ENCODE measurements around the gene CRMP1.

The CRMP1 gene

GRCh38 chr4:5885733-5886132 is 7.2 kb downstream of the CRMP1 start:
- Histone ChIP-seq H3K4me1 (ENCODE audit: control insufficient read depth in 1 of 2, insufficient read depth in 2 of 2, low read length in 2 of 2) (peaks cover 0 to 29% of the 10 kb centered on the region in 2 donors), H3K36me3 (ENCODE audit: control insufficient read depth in 1 of 2, insufficient read depth in 2 of 2, low read length in 2 of 2) (no peaks in the 10 kb centered on the region), H3K4me3 (ENCODE audit: low read depth in 1 of 2, low read length in 2 of 2) (no peak overlapping the region), H3K27me3 (ENCODE audit: low read depth, low read length) (peaks cover 24% of the 10 kb centered on the region), H3K9me3 (ENCODE audit: control insufficient read depth in 1 of 2, low read length in 2 of 2) (no peaks in the 10 kb centered on the region), H3K27ac (ENCODE audit: low read length) (no peak overlapping the region)

- Histone ChIP-seq H3K27ac (ENCODE audit: low read length) (no peak overlapping the region), H3K4me3 (ENCODE audit: low read depth in 1 of 2, low read length in 2 of 2) (no peak overlapping the region), H3K27me3 (ENCODE audit: low read depth, low read length) (peaks cover 14% of the 10 kb centered on the region), H3K36me3 (ENCODE audit: control insufficient read depth in 1 of 2, insufficient read depth in 2 of 2, low read length in 2 of 2) (no peaks in the 10 kb centered on the region), H3K4me1 (ENCODE audit: control insufficient read depth in 1 of 2, insufficient read depth in 2 of 2, low read length in 2 of 2) (peaks cover 0 to 19% of the 10 kb centered on the region in 2 donors), H3K9me3 (ENCODE audit: control insufficient read depth in 1 of 2, low read length in 2 of 2) (no peaks in the 10 kb centered on the region)
These were observed 8.1 kb downstream of the CRMP1 start for GRCh38 chr4:5884796-5885195.

- H3K36me3 ChIP-seq (ENCODE audit: control insufficient read depth in 1 of 2, insufficient read depth in 2 of 2, low read length in 2 of 2) = no peaks in the 10 kb centered on the region
- H3K4me1 ChIP-seq (ENCODE audit: control insufficient read depth in 1 of 2, insufficient read depth in 2 of 2, low read length in 2 of 2) = peaks cover 0 to 15% of the 10 kb centered on the region in 2 donors
- peaks cover 6% of the 10 kb centered on the region for H3K27me3 ChIP-seq (ENCODE audit: low read depth, low read length)
- no peak overlapping the region for H3K27ac ChIP-seq (ENCODE audit: low read length)
- H3K4me3 ChIP-seq (ENCODE audit: low read depth in 1 of 2, low read length in 2 of 2) = no peak overlapping the region
- H3K9me3 ChIP-seq (ENCODE audit: control insufficient read depth in 1 of 2, low read length in 2 of 2) = no peaks in the 10 kb centered on the region
These were observed 9.0 kb downstream of the CRMP1 start for GRCh38 chr4:5883916-5884315.

GRCh38 chr4:5882947-5883346 is 9.9 kb downstream of the CRMP1 start:
- H3K27me3 ChIP-seq (ENCODE audit: low read depth, low read length) = peaks cover 3% of the 10 kb centered on the region
- H3K4me1 ChIP-seq (ENCODE audit: control insufficient read depth in 1 of 2, insufficient read depth in 2 of 2, low read length in 2 of 2) = peaks cover 0 to 8% of the 10 kb centered on the region in 2 donors
- H3K9me3 ChIP-seq (ENCODE audit: control insufficient read depth in 1 of 2, low read length in 2 of 2) = no peaks in the 10 kb centered on the region
- H3K4me3 ChIP-seq (ENCODE audit: low read depth in 1 of 2, low read length in 2 of 2) = no peak overlapping the region
- H3K27ac ChIP-seq (ENCODE audit: low read length) = no peak overlapping the region
- H3K36me3 ChIP-seq (ENCODE audit: control insufficient read depth in 1 of 2, insufficient read depth in 2 of 2, low read length in 2 of 2) = no peaks in the 10 kb centered on the region

GRCh38 chr4:5881340-5881739 is 11.5 kb downstream of the CRMP1 start:
- H3K4me3 ChIP-seq (ENCODE audit: low read depth in 1 of 2, low read length in 2 of 2) = no peak overlapping the region
- H3K36me3 ChIP-seq (ENCODE audit: control insufficient read depth in 1 of 2, insufficient read depth in 2 of 2, low read length in 2 of 2) = no peaks in the 10 kb centered on the region
- H3K4me1 ChIP-seq (ENCODE audit: control insufficient read depth in 1 of 2, insufficient read depth in 2 of 2, low read length in 2 of 2) = no peaks in the 10 kb centered on the region
- no peak overlapping the region for H3K27ac ChIP-seq (ENCODE audit: low read length)
- no peaks in the 10 kb centered on the region for H3K27me3 ChIP-seq (ENCODE audit: low read depth, low read length)
- no peaks in the 10 kb centered on the region for H3K9me3 ChIP-seq (ENCODE audit: control insufficient read depth in 1 of 2, low read length in 2 of 2)

- Histone ChIP-seq H3K36me3 (ENCODE audit: control insufficient read depth in 1 of 2, insufficient read depth in 2 of 2, low read length in 2 of 2) (no peaks in the 10 kb centered on the region), H3K4me1 (ENCODE audit: control insufficient read depth in 1 of 2, insufficient read depth in 2 of 2, low read length in 2 of 2) (no peaks in the 10 kb centered on the region), H3K9me3 (ENCODE audit: control insufficient read depth in 1 of 2, low read length in 2 of 2) (no peaks in the 10 kb centered on the region), H3K4me3 (ENCODE audit: low read depth in 1 of 2, low read length in 2 of 2) (no peak overlapping the region), H3K27ac (ENCODE audit: low read length) (no peak overlapping the region), H3K27me3 (ENCODE audit: low read depth, low read length) (no peaks in the 10 kb centered on the region)
These were observed 14.5 kb downstream of the CRMP1 start for GRCh38 chr4:5878359-5878758.

- no peaks in the 10 kb centered on the region for H3K9me3 ChIP-seq (ENCODE audit: control insufficient read depth in 1 of 2, low read length in 2 of 2)
- no peaks in the 10 kb centered on the region for H3K36me3 ChIP-seq (ENCODE audit: control insufficient read depth in 1 of 2, insufficient read depth in 2 of 2, low read length in 2 of 2)
- H3K27ac ChIP-seq (ENCODE audit: low read length) = no peak overlapping the region
- no peaks in the 10 kb centered on the region for H3K27me3 ChIP-seq (ENCODE audit: low read depth, low read length)
- H3K4me1 ChIP-seq (ENCODE audit: control insufficient read depth in 1 of 2, insufficient read depth in 2 of 2, low read length in 2 of 2) = no peaks in the 10 kb centered on the region
- H3K4me3 ChIP-seq (ENCODE audit: low read depth in 1 of 2, low read length in 2 of 2) = no peak overlapping the region
These were observed 15.5 kb downstream of the CRMP1 start for GRCh38 chr4:5877392-5877791.

GRCh38 chr4:5874811-5875449 is 18.0 kb downstream of the CRMP1 start:
- H3K4me3 ChIP-seq (ENCODE audit: low read depth in 1 of 2, low read length in 2 of 2) = no peak overlapping the region
- H3K4me1 ChIP-seq (ENCODE audit: control insufficient read depth in 1 of 2, insufficient read depth in 2 of 2, low read length in 2 of 2) = no peaks in the 10 kb centered on the region
- H3K27me3 ChIP-seq (ENCODE audit: low read depth, low read length) = no peaks in the 10 kb centered on the region
- no peak overlapping the region for H3K27ac ChIP-seq (ENCODE audit: low read length)
- no peaks in the 10 kb centered on the region for H3K9me3 ChIP-seq (ENCODE audit: control insufficient read depth in 1 of 2, low read length in 2 of 2)
- no peaks in the 10 kb centered on the region for H3K36me3 ChIP-seq (ENCODE audit: control insufficient read depth in 1 of 2, insufficient read depth in 2 of 2, low read length in 2 of 2)

GRCh38 chr4:5870701-5871100 is 22.2 kb downstream of the CRMP1 start:
- Histone ChIP-seq H3K27me3 (ENCODE audit: low read depth, low read length) (no peaks in the 10 kb centered on the region), H3K9me3 (ENCODE audit: control insufficient read depth in 1 of 2, low read length in 2 of 2) (no peaks in the 10 kb centered on the region), H3K27ac (ENCODE audit: low read length) (no peak overlapping the region), H3K4me3 (ENCODE audit: low read depth in 1 of 2, low read length in 2 of 2) (no peak overlapping the region), H3K4me1 (ENCODE audit: control insufficient read depth in 1 of 2, insufficient read depth in 2 of 2, low read length in 2 of 2) (no peaks in the 10 kb centered on the region), H3K36me3 (ENCODE audit: control insufficient read depth in 1 of 2, insufficient read depth in 2 of 2, low read length in 2 of 2) (no peaks in the 10 kb centered on the region)

GRCh38 chr4:5869966-5870619 is 22.8 kb downstream of the CRMP1 start:
- H3K4me3 ChIP-seq (ENCODE audit: low read depth in 1 of 2, low read length in 2 of 2) = no peak overlapping the region
- no peaks in the 10 kb centered on the region for H3K36me3 ChIP-seq (ENCODE audit: control insufficient read depth in 1 of 2, insufficient read depth in 2 of 2, low read length in 2 of 2)
- H3K27ac ChIP-seq (ENCODE audit: low read length) = no peak overlapping the region
- no peaks in the 10 kb centered on the region for H3K4me1 ChIP-seq (ENCODE audit: control insufficient read depth in 1 of 2, insufficient read depth in 2 of 2, low read length in 2 of 2)
- no peaks in the 10 kb centered on the region for H3K27me3 ChIP-seq (ENCODE audit: low read depth, low read length)
- no peaks in the 10 kb centered on the region for H3K9me3 ChIP-seq (ENCODE audit: control insufficient read depth in 1 of 2, low read length in 2 of 2)

GRCh38 chr4:5867866-5868265 is 25.0 kb downstream of the CRMP1 start:
- H3K27ac ChIP-seq (ENCODE audit: low read length) = no peak overlapping the region
- no peaks in the 10 kb centered on the region for H3K9me3 ChIP-seq (ENCODE audit: control insufficient read depth in 1 of 2, low read length in 2 of 2)
- no peaks in the 10 kb centered on the region for H3K27me3 ChIP-seq (ENCODE audit: low read depth, low read length)
- no peaks in the 10 kb centered on the region for H3K4me1 ChIP-seq (ENCODE audit: control insufficient read depth in 1 of 2, insufficient read depth in 2 of 2, low read length in 2 of 2)
- no peaks in the 10 kb centered on the region for H3K36me3 ChIP-seq (ENCODE audit: control insufficient read depth in 1 of 2, insufficient read depth in 2 of 2, low read length in 2 of 2)
- H3K4me3 ChIP-seq (ENCODE audit: low read depth in 1 of 2, low read length in 2 of 2) = no peak overlapping the region
